GM18858 (cell line): ENCODE data around the gene TDP2.
"Not testable (repeated sequence)": the region's sequence is repeated elsewhere in the genome, so short reads cannot be mapped to it uniquely, and the experiment has no call there.

ENCODE experiments used
- ATAC-seq: cut with Tn5 transposase; IDR thresholded peaks from one replicate; pipeline ENCODE4 v1.9.1; 2021; ENCODE audit not compliant: unreplicated experiment

Gene TDP2

DNA sequence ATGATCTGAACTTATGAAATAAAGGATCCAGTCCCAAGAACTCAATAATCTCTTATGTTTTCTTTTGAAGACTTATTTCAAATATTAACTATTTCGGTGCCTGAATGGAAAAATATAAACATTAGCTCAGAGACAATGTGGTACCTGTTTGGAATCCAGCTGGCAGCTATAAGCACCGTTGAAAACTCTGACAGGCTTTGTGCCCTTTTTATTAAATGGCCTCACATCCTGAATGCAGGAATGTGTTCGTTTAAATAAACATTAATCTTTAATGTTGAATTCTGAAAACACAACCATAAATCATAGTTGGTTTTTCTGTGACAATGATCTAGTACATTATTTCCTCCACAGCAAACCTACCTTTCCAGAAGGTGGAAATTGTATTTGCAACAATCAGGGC is 16.3 kb downstream of the TDP2 start:
- no peak for ATAC-seq

DNA sequence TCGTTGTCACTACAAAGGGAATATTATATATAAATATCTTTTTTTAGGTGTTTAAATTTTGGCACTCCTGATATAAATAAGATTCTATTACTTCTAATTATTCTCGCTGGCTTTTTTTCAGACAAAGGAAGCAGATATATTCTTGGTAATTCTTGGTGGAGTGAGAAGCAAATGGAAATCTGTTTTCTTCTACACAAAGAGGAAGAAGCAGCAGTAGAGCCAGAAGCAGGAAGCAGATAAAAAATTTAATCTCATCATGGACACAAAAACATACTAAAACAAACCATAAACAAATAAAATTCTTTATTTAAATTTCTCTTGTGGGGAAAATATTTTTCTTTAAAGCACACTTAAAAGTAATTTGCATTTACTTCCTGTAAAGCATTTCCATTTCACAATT is 17.0 kb downstream of the TDP2 start:
- ATAC-seq: no peak

DNA sequence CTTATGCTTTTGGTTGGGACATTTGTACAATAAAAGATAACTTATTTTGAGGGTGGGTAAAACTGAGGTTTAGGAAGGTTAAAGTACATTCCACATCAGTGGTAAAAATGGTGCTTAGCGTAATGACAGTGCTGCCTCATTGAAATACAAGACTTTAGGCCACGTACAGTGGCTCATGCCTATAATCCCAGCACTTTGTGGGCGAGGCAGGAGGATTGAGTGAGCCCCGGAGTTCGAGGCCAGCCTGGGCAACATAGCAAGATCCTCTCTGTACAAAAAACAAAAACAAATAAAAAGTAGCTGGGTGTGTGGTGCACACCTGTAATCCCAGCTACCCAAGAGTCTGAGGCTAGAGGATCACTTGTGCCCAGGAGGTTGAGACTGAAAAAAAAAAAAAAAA is 18.4 kb downstream of the TDP2 start:
- no peak for ATAC-seq

DNA sequence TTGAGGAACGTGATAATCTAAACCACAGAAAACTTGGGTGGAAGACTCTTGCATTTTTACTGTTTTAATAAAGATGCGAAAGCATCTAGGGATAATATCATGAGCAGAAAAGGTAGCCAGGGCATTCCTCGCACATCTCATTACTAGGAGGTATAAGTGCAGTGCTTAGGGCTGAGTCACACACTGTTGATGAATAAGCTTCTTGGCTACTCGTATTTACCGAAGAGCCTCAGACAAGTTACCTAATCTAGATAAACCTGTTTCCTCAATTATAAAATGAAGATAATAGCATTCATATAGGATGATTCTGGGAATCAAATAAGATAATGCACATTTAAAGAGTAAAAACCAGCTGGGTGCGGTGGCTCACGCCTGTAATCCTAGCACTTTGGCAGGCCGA is 19.9 kb downstream of the TDP2 start:
- no peak for ATAC-seq

DNA sequence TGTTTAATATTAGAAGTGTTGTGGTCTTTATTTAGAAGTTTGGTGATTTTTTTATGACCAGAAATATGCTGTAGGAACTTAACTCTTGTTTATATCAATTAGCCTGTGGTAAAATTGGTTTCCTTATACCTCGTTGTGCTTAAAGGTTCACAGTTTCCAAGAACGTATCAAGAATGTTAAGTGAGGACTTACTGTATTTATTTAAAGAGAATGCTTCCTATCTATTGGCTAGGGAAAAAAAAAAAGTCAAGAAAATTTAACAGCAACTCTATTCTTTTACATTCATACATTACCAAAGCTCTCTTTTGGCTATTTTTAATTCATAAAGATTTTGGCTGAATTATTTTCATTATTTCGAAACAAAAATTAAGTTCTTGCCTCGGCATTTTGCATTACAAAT is 22.3 kb downstream of the TDP2 start:
- no peak for ATAC-seq

DNA sequence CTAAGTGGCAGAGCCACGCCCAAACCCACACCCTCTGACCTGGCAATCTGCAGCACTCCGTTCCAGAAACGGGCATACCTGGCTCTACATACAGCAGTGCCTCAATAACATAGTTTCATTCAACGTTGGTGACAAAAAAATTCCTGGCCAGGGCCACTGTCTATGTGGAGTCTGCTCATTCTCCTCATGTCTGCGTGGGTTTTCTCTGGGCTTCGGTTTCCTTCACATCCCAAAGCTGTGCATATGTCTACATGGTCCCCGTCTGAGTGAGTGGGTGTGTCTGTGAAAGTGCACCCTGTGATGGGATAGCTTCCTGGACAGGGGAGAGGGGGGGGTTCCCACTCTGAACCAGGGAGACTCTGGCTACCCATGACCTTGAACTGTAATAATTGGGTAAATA is 22.8 kb downstream of the TDP2 start:
- no peak for ATAC-seq

DNA sequence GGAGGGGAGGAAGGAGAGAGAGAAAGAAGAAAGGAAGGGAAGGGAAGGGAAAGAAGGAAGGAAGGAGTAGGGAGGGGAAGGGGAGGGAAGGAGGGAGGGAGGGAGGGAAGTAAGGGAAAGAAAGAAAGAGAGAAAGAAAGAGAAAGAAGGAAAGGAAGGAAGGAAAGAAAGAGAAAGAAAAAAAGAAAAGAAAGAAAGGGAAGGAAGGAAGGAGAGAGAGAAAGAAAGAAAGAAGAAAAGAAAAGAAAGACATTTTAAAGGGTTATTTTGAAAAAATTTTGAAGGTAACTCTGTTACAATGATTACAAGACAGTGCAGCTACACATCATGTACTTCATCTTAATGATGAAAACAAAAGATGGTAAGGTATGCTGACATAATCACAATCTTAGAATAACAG is 24.6 kb downstream of the TDP2 start:
- no peak for ATAC-seq

DNA sequence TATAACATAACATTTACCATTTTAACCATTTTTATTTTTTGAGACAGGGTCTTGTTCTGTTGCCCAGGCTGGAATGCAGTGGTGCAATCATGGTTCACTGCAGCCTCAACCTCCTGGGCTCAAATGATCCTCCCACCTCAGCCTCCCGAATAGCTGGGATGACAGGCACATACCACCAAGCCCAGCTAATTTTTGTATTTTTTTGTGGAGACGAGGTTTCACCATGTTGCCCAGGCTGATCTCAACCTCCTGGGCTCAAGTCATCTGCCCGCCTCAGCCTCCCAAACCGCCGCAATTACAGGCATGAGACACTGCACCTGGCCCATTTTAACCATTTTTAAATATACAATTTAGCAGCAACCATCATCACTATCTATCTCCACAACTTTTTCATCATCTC is 26.1 kb downstream of the TDP2 start:
- not testable (repeated sequence) for ATAC-seq

DNA sequence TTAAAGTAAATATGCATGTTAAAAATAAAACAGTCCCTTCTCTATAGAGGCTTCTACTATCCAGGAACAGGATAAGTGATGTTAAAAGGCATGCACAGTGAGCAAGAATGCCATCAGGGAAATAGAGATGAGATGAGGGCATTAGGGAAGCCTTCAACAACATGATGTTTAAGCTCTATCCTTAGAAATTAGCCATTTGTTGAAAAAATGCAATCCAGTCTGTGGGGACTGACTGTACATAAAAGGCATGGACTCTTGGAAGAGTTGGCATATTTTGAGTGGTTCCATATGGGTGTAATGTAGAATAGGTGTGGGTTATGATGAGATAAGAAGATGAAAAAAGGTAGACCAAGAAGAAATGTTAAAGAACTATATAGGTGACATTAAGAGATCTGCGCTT is 26.5 kb downstream of the TDP2 start:
- no peak for ATAC-seq

DNA sequence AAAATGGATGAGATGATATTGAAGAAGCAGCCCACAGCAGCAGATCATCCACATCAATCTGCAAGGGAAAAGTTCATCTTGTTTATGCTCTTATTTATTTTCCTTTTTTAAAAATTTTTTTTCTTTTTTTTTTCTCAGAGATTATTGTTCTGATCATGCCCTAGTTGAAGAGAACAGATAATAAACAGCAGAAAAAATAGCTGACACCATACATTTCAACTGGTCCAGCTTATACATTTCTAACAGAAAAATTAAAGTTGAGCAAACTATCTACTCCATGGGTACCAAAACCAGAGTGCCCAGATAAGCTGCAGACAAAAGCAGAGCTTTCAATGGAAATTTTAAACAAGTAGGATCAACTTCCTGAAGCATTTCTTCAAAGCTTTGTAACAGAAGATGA is 30.0 kb downstream of the TDP2 start:
- ATAC-seq: no peak

DNA sequence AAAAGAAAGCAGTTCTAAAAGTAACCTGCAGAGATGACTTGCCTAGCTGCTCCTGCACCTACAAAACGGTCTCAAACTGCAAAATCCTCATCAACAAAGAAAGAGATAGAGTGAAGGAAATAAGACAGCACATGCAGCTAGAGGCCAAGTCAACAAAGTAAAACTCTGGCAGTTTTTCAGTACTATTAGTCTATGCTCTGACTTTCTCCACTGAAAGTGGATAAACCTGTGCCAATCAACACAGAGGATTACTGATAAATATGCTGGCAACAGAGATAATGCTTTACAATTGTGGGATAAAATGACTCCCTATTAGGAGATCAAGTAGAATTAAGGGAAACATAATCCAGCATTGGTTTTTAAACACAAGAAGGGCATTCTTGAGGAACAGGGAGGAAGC is 34.1 kb downstream of the TDP2 start:
- no peak for ATAC-seq

DNA sequence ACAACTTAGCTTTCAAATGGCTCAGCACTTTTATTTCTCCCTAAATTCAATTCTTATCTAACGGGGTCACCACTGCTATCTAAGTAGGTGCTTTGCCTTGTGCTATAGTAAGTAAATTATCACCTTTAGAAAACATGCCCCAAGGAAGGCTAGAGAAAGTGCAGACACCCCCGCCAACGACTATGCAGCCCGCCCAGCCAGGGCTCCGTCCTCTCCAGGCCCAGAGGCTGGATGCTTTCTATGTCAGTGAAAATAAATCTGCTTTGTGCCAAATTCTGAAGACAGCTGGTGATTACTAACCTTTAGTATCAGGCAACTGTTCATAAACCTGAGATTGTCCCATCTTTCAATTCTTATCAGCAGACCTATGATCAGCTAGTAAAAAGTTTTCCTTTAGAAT is 35.0 kb downstream of the TDP2 start:
- no peak for ATAC-seq

DNA sequence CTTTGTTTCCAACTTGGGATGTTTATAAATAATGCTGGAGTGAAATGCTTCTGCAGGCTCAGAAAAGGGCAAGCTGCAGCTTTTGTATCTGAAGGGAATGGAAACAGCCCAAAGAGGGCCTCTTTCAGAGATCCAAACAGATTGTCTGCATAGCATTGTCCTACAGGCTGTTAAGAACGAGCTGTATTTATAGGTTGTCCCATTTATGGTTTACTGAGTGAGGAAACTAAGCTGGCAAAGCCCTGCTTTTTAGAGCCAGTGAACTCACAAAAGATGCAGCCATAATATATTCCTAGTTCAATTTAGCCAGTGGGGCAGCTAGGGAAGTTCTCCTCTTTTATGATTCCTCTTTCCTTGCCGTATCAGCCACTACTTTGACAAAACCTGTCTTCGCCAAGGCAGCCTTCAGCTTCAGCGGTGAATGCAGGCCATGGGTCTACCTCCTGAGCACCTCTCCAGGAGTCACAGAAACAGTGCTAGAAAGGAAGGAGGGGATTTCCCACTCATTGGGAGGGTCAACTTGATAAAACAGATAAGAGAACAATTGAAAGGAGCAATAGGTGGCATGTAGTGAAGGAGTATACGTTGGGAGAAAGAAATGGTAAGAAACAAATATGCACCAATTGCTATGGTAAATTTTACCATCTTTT is 35.7 kb downstream of the TDP2 start:
- ATAC-seq: no peak

DNA sequence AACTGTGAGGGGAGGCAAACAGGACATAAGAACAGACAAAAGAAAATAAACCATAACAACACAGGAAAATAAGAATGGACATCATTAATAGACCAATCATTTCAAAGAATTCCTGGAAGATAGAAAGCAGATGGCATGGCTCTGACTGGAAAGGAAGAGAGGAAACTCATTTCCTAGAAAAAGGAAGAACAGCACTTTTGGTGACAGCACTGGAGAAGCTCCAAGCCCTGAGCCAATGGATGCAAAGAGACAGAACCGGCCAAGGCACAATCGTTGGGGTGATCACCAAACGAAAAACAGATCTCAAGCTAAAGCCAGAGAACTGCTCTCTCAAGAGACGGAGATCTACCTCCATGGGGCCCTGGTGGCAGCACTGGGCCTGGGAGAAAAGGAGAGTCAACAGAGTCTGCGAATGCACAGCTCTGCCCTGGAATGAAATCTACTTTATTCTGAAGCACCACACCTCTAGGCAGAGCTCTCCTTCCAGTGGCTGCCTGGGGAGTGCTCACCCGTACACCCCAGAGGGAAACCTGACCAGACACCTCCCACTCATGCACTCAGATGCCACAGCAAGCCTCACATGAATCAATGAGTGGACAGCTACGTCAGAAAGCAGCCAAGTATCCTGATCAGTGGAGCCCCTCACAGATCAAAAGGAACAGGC is 44.9 kb downstream of the TDP2 start:
- ATAC-seq: no peak

DNA sequence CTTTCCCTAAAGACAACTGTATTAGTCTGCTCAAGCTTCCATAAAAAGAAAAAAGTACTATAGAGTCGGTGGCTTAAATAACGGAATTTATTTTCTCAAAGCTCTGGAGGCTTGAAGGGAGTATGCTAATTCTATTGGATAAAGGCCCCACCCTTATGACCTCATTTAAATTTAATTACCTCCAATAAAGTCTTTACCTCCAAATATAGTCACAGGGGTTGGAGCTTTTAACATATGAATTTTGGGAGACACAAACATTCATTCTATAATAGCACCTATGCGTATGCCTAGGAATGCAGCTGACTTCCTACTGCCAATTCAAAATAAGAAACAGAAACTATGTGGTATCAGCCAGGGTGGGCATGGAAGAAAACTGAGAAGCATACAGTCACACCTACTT is 46.1 kb downstream of the TDP2 start:
- no peak for ATAC-seq

DNA sequence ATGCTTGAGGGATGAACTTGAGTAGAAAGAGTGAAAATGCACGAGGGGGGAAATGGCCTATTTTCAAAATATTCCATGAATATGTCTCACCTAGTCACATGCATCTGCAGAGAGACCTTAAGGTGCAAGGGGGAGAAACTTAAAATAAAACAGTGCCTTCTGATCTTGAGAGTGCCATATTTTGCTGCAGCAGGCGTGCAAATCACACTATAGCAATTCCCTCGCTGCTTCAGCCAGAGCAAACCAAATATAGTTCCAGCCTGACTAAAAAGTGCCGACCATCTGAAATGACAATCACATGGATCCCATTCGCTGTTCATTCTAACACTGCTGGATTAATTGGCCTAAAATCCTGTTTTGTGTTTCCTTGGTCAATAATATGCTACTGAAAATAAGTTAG is 47.0 kb downstream of the TDP2 start:
- no peak for ATAC-seq

DNA sequence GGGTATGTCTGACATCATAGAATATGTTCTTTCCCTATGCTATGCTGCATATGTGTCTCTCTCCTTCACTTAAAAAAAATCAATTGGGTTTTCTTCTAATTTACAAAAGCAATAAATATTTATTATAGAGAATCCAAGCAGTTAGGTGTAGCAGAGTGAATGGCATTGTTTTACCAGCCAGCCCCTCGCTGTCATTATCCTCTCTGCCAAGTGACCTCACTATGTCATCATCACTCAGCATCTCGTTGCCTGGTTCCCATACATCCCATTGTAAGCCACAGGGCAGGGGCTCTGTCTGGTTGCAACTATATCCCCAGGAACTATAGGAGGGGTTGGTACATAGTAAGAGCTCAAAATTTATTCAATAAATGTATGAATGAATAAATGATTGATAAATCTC is 52.1 kb downstream of the TDP2 start:
- ATAC-seq: no peak

DNA sequence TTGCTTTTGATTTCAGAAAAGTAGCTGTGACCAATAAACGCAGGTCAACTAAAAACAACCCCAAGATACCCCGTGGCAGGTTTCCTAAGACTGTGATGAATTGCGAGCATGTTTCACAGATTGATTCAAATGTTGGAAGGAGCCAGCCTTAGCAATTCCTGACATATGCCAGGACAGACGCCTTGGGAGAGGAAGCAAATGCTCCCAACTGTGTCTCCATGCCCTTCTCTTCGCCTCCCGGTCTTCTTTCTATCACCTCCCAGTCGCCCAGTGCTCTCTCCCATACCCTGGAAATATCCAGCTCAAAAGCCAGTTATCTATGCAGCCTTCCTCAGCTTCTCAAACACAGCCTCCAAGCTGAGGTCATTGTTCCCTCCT is 52.7 kb downstream of the TDP2 start:
- no peak for ATAC-seq

DNA sequence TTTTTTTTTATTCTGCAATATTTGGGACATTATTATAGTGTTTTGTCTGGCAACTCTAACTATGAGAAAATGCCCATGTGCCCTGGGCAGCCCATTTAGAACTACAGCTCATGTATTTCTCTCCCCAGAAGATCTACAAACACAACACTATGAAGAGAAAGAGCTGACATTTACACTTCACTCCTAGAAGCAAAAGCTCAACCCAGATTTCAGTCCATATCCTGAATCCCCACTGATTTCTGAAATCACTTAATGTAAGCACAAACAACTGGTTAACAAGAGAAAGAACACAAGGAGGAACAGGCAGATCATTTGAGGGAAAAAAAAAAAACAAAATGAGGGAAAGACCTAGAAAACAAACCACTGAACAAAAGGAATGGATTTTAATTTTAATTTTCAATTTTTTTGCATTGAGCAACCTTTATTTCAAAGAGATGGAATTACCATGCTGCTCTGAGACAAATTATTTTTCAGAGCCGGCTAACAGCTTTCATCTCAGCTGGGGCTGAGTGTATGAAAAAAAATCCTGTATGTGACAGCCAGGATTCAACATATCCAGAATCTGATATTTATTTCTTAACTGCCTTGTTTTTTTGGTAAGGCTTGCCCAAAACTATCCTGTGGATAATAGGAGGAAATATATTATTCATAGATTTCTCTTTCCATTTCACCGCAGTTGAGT is 53.2 kb downstream of the TDP2 start:
- no peak for ATAC-seq

DNA sequence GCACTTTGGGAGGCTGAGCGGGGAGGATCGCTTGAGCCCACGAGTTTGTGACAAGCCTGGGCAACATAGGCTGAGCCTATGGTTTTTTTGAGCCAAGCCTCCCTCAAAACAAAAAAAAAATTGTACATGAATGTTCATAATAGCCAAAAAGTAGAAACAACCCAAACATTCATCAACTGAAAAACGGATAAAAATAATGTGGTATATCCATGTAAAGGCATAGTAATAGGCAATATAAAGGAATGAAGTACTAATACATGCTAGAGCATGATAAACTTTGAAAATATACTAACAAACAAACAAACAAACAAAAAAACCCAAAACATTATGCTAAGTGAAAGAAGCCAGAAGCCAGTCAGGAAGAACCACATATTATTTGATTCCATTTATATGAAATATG is 56.0 kb downstream of the TDP2 start:
- no peak for ATAC-seq

DNA sequence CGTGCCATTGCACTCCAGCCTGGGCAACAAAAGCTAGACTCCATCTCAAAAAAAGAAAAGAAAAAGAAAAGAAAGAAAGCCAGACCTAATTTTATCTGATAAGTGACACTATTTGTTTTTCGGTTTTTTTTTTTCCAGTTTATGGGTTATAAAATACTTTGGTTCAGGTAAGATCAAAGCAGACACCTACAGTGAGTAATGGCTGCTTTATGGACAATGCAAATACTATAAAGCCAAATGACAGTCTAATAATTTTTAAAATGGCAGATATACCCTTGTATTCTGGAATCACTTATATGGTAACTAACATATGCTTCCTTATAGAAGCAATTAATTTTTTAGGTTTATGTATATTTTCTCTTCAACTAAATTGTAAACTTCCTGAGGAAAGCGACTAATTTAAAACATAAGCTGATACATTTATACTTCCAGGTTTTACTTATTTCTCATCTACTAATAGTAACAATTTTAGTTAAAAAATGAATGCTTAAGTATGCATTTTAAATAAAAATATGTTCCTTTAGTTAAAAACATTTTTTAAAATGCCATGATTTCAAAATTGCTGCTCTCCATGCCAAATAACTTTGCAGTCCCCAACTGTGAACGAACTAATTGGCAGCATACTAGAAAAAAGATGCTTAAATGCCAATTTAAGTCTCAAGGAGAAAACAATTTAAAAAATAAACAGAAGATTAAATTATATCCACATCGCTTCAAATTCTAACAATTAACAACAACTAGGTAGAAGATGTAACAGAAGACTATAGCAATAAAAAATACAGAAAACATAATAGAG is 59.2 kb downstream of the TDP2 start:
- no peak for ATAC-seq
